HepG2 (cell line): ENCODE data around the gene RFTN1. TPM values are rescaled to one million over a fixed set of nuclear protein-coding genes. Genes with fewer than 3 reads are reported as not detected.
"Not testable (repeated sequence)": the region's sequence is repeated elsewhere in the genome, so short reads cannot be mapped to it uniquely, and the experiment has no call there.

Source experiments
- ATAC-seq: fragments of 200-7000 bp; cut with Tn5 transposase; 3 replicates; pipeline ENCODE4 v1.9.1; 2020; ENCODE audit warnings: mild to moderate bottlenecking, moderate library complexity
- BruUV-seq: library from RNA; stranded (reverse); fragments of 400-500 nt; replicated peaks from 2 replicates; lab custom pipeline; 2021; lab: Mats Ljungman, UMichigan
- CTCF ChIA-PET: fragments of 300-600 bp; formaldehyde crosslinking; extraction: SDS; loops from one replicate; lab custom pipeline; 2021; ENCODE audit warnings: low total read pairs, inconsistent platforms, low intra/inter-chr PET ratio; lab: Yijun Ruan, JAX
- POLR2A ChIA-PET: fragments of 350-600 bp; sonication (Branson Sonifier 250); formaldehyde crosslinking; loops from one replicate; lab custom pipeline; 2020; ENCODE audit warnings: antibody characterized with exemption, inconsistent platforms; lab: Yijun Ruan, JAX
- DNase-seq: peaks from one replicate; pipeline ENCODE4 v3.0.0-alpha.2; 2015; ENCODE audit warnings: low spot score
- FAIRE-seq: peaks from 3 replicates; lab custom pipeline; 2011; peaks lifted over from hg19 to GRCh38; lab: Jason Lieb, UNC
- H2AFZ ChIP-seq: one replicate; pipeline ENCODE4 v1.6.1; 2011; ENCODE audit warnings: low read length, inconsistent platforms
- H3K27ac ChIP-seq: fragments of 300-600 bp; 3 replicates; pipeline ENCODE4 v1.8.0; 2011; ENCODE audit warnings: mixed run types, mild to moderate bottlenecking, mixed read lengths, low read length, inconsistent platforms; ENCODE audit not compliant: insufficient read depth; ENCODE audit errors: extremely low read length
- H3K27me3 ChIP-seq, 2 experiments: fragments of 200-600 bp in 1 of 2; 2 replicates in 1 of 2; 3 replicates in 1 of 2; pipeline versions ENCODE4 v1.6.0 to v1.8.0; 2011; ENCODE audit warnings: low read length in 2 of 2, mild to moderate bottlenecking in 2 of 2, moderate library complexity in 2 of 2, inconsistent platforms in 1 of 2; ENCODE audit not compliant: insufficient read depth in 2 of 2, control insufficient read depth in 1 of 2
- H3K36me3 ChIP-seq, 2 experiments: fragments of 200-600 bp in 1 of 2; replicated peaks in 1 of 2; 2 replicates in 1 of 2; 3 replicates in 1 of 2; pipeline versions ENCODE4 v1.5.1 to v1.8.0; 2011; ENCODE audit warnings: low read length in 2 of 2, inconsistent platforms in 1 of 2; ENCODE audit not compliant: insufficient read depth in 2 of 2, control insufficient read depth in 1 of 2
- H3K4me1 ChIP-seq: 2 replicates; pipeline ENCODE4 v1.5.1; 2012; ENCODE audit warnings: low read length, inconsistent platforms; ENCODE audit not compliant: insufficient read depth
- H3K4me2 ChIP-seq: 2 replicates; pipeline ENCODE4 v1.6.0; 2011; ENCODE audit warnings: low read depth, low read length, inconsistent platforms
- H3K4me3 ChIP-seq, 3 experiments: fragments of 200-600 bp in 1 of 3; sonication (generic), shearing (Covaris generic) in 1 of 3; replicated peaks in 1 of 3; 2 replicates each; pipeline ENCODE4 v1.5.1; 2011 to 2016; ENCODE audit warnings: low read length in 3 of 3, inconsistent platforms in 2 of 3, low read depth in 2 of 3, mild to moderate bottlenecking in 2 of 3, control low read depth in 1 of 3, mixed read lengths in 1 of 3; ENCODE audit not compliant: insufficient read depth in 1 of 3
- H3K79me2 ChIP-seq: one replicate; pipeline ENCODE4 v1.6.1; 2011; ENCODE audit warnings: low read length, inconsistent platforms; ENCODE audit not compliant: insufficient read depth
- H3K9ac ChIP-seq: 2 replicates; pipeline ENCODE4 v1.6.0; 2011; ENCODE audit warnings: mild to moderate bottlenecking, low read depth, low read length, inconsistent platforms; ENCODE audit not compliant: insufficient read depth
- H3K9me3 ChIP-seq: 2 replicates; pipeline ENCODE4 v1.5.1; 2012; ENCODE audit warnings: mild to moderate bottlenecking, low read length
- H4K20me1 ChIP-seq: 2 replicates; pipeline ENCODE4 v1.6.0; 2011; ENCODE audit warnings: inconsistent platforms, mild to moderate bottlenecking, low read length, moderate library complexity; ENCODE audit not compliant: insufficient read depth
- FLYWCH1 ChIP-seq: sonication (generic); formaldehyde crosslinking; IDR thresholded peaks from 2 replicates; pipeline ENCODE4 v1.8.1; 2023; ENCODE audit warnings: mild to moderate bottlenecking, missing genetic modification reagents
- JDP2 ChIP-seq: sonication (generic); formaldehyde crosslinking; IDR thresholded peaks from 2 replicates; pipeline ENCODE4 v1.8.1; 2022; ENCODE audit warnings: missing genetic modification reagents, borderline replicate concordance
- NFE2L2 ChIP-seq: fragments of 150-350 bp; IDR thresholded peaks from 2 replicates; pipeline ENCODE4 v1.6.1; 2014; ENCODE audit warnings: low read length
- STAT6 ChIP-seq: sonication (generic); formaldehyde crosslinking; IDR thresholded peaks from 2 replicates; pipeline ENCODE4 v1.4.0; 2020; ENCODE audit warnings: missing genetic modification reagents, mild to moderate bottlenecking, borderline replicate concordance
- TMF1 ChIP-seq: sonication (generic); formaldehyde crosslinking; IDR thresholded peaks from 2 replicates; pipeline ENCODE4 v1.8.1; 2022; ENCODE audit warnings: low read depth, missing genetic modification reagents
- TSC22D2 ChIP-seq: sonication (generic); formaldehyde crosslinking; IDR thresholded peaks from 2 replicates; pipeline ENCODE4 v1.5.1; 2020; ENCODE audit warnings: missing genetic modification reagents, mild to moderate bottlenecking, borderline replicate concordance
- ZNF350 ChIP-seq: sonication (generic); formaldehyde crosslinking; IDR thresholded peaks from 2 replicates; pipeline ENCODE4 v1.4.0; 2020; ENCODE audit warnings: mild to moderate bottlenecking, low read depth, missing genetic modification reagents, borderline replicate concordance
- ZNF556 ChIP-seq: sonication (generic); formaldehyde crosslinking; IDR thresholded peaks from 2 replicates; pipeline ENCODE4 v1.4.0; 2020; ENCODE audit warnings: mild to moderate bottlenecking, missing genetic modification reagents, borderline replicate concordance
- ZNF687 ChIP-seq: sonication (generic); formaldehyde crosslinking; IDR thresholded peaks from 2 replicates; pipeline ENCODE4 v1.5.1; 2020; ENCODE audit warnings: mild to moderate bottlenecking, missing genetic modification reagents, moderate library complexity
- WGBS: methylation state at CpG from one replicate; pipeline ENCODE4 v1.1.6; 2017; ENCODE audit warnings: low lambda C conversion rate; 5-methylcytosine and 5-hydroxymethylcytosine counted together
- in situ Hi-C: cut with HindIII; loops from 2 replicates; pipeline ENCODE4 v1.10.0; 2017; ENCODE audit warnings: low pct_unique_long_range_greater_than_20kb; ENCODE audit not compliant: extremely low pct_ligation_motif_present
- intact Hi-C: fragments of 100-400 bp; cut with micrococcal nuclease; formaldehyde crosslinking; loops from one replicate; pipeline ENCODE4 v1.10.0; 2022; ENCODE audit not compliant: unreplicated experiment
- polyA plus RNA-seq, 8 experiments: library from polyadenylated mRNA; depleted of rRNA in 3 of 8; stranded (reverse) in 7 of 8; unstranded in 1 of 8; fragments of >200 nt; fragmentation: Illumina TruSeq in 4 of 8; extraction: Trizol in 4 of 8; gene quantifications; 2 replicates each; pipeline versions ENCODE4 v1.2.1 to v1.2.3, GENCODE V29; 2011 to 2016; ENCODE audit warnings: low read depth in 4 of 8, missing spikeins in 1 of 8, mixed read lengths in 1 of 8; ENCODE audit not compliant: insufficient read depth in 1 of 8
- total RNA-seq, 5 experiments: library from RNA; depleted of rRNA; stranded (reverse); fragments of >200 nt; fragmentation: Illumina TruSeq; extraction: Trizol; gene quantifications; 2 replicates each; pipeline ENCODE4 v1.2.3, GENCODE V29; 2016; ENCODE audit warnings: low read depth in 1 of 5

RFTN1 gene
- total and polyA plus RNA-seq, 2 of the 13 experiments (the other 11 are each of a cell fraction or from before 2014, with no cell fraction given) = not detected

- H3K4me2 ChIP-seq, CTCF ChIA-PET, H3K9ac ChIP-seq, H2AFZ ChIP-seq, H4K20me1 ChIP-seq, BruUV-seq, FAIRE-seq, intact Hi-C loops, DNase-seq, POLR2A ChIA-PET, H3K27ac ChIP-seq, ATAC-seq, H3K9me3 ChIP-seq, H3K4me3 ChIP-seq, H3K27me3 ChIP-seq, in situ Hi-C loops, H3K79me2 ChIP-seq: not testable (repeated sequence)
- Histone ChIP-seq H3K36me3 (peaks cover 5 to 27% of the 10 kb centered on the region in 2 experiments), H3K4me1 (peaks cover 10% of the 10 kb centered on the region; the same call in 1 of the 2 replicates)
- 95% methylated on average over 7 of the region's 7 CpGs for WGBS
Measured at GRCh38 chr3:16310486-16310885, 203.0 kb downstream of the RFTN1 start.

- no peak overlapping the region for H3K4me3 ChIP-seq
- TF ChIP-seq FLYWCH1 (CRISPR knock-in tag) = no peak
- TF ChIP-seq ZNF556 (CRISPR knock-in tag) = no peak
- TF ChIP-seq NFE2L2 = no peak
- TF ChIP-seq ZNF687 (CRISPR knock-in tag) = no peak
- no peak for TF ChIP-seq STAT6 (CRISPR knock-in tag)
- no peak for TF ChIP-seq TSC22D2
- TF ChIP-seq JDP2 = no peak
- no peak for TF ChIP-seq TMF1 (CRISPR knock-in tag)
- no peak for TF ChIP-seq ZNF350
Measured at GRCh38 chr3:16309558-16309957, 203.9 kb downstream of the RFTN1 start.

More at GRCh38 chr3:16309558-16309957, 203.9 kb downstream of the RFTN1 start:
- CTCF ChIA-PET = no interaction called here
- Histone ChIP-seq H3K27me3 (no peaks in the 10 kb centered on the region), H3K9me3 (no peaks in the 10 kb centered on the region), H3K4me1 (peaks cover 10% of the 10 kb centered on the region; the same call in 1 of the 2 replicates), H4K20me1 (no peaks in the 10 kb centered on the region), H3K27ac (no peak overlapping the region), H3K79me2 (peaks cover 2% of the 10 kb centered on the region), H3K9ac (no peak overlapping the region), H3K4me2 (no peak overlapping the region), H2AFZ (no peak overlapping the region), H3K36me3 (peaks cover 9 to 33% of the 10 kb centered on the region in 2 experiments)
- no peak for FAIRE-seq
- intact Hi-C loops = no loop called here
- no peak for DNase-seq
- no peak for ATAC-seq
- 45% methylated on average over 2 of the region's 2 CpGs for WGBS
- in situ Hi-C loops = no loop called here
- POLR2A ChIA-PET = no interaction called here
- no TSS peak for BruUV-seq
